ENCODE measurements around the gene TBC1D17.

TBC1D17 gene

GRCh38 chr19:49856574-49857021 lies 20.9 kb upstream of the TBC1D17 start:
- Histone ChIP-seq H3K9me3 (ENCODE audit: insufficient read depth, low read depth, low read length) (no peaks in the 10 kb centered on the region), H3K4me1 (ENCODE audit: insufficient read depth, low read length) (peaks cover 7% of the 10 kb centered on the region; the same call in 1 of the 2 replicates), H3K36me3 (ENCODE audit: insufficient read depth, low read depth, low read length) (peaks cover 82% of the 10 kb centered on the region), H3K27me3 (ENCODE audit: insufficient read depth, low read length) (no peaks in the 10 kb centered on the region), H3K9ac (ENCODE audit: low read depth, low read length) (no peak overlapping the region), H3K4me3 (ENCODE audit: low read length) (no peak overlapping the region), H3K27ac (ENCODE audit: low read length) (no peak overlapping the region)

GRCh38 chr19:49857061-49857837 lies 20.3 kb upstream of the TBC1D17 start:
- no peak overlapping the region for H3K4me3 ChIP-seq (ENCODE audit: low read length)
- no peak overlapping the region for H3K27ac ChIP-seq (ENCODE audit: low read length)
- no peaks in the 10 kb centered on the region for H3K9me3 ChIP-seq (ENCODE audit: insufficient read depth, low read depth, low read length)
- no peaks in the 10 kb centered on the region for H3K27me3 ChIP-seq (ENCODE audit: insufficient read depth, low read length)
- H3K36me3 ChIP-seq (ENCODE audit: insufficient read depth, low read depth, low read length): peaks cover 83% of the 10 kb centered on the region
- no peak overlapping the region for H3K9ac ChIP-seq (ENCODE audit: low read depth, low read length)
- H3K4me1 ChIP-seq (ENCODE audit: insufficient read depth, low read length): peaks cover 6% of the 10 kb centered on the region; the same call in 1 of the 2 replicates

GRCh38 chr19:49857838-49858087 lies 19.7 kb upstream of the TBC1D17 start:
- Histone ChIP-seq H3K9me3 (ENCODE audit: insufficient read depth, low read depth, low read length) (no peaks in the 10 kb centered on the region), H3K27ac (ENCODE audit: low read length) (no peak overlapping the region), H3K36me3 (ENCODE audit: insufficient read depth, low read depth, low read length) (peaks cover 78% of the 10 kb centered on the region), H3K27me3 (ENCODE audit: insufficient read depth, low read length) (no peaks in the 10 kb centered on the region), H3K4me3 (ENCODE audit: low read length) (no peak overlapping the region), H3K9ac (ENCODE audit: low read depth, low read length) (no peak overlapping the region), H3K4me1 (ENCODE audit: insufficient read depth, low read length) (peaks cover under 1% of the 10 kb centered on the region; the same call in 1 of the 2 replicates)

- Histone ChIP-seq H3K27me3 (ENCODE audit: insufficient read depth, low read length) (no peaks in the 10 kb centered on the region), H3K9ac (ENCODE audit: low read depth, low read length) (no peak overlapping the region), H3K4me3 (ENCODE audit: low read length) (no peak overlapping the region), H3K36me3 (ENCODE audit: insufficient read depth, low read depth, low read length) (peaks cover 80% of the 10 kb centered on the region), H3K27ac (ENCODE audit: low read length) (no peak overlapping the region), H3K9me3 (ENCODE audit: insufficient read depth, low read depth, low read length) (no peaks in the 10 kb centered on the region), H3K4me1 (ENCODE audit: insufficient read depth, low read length) (no peaks in the 10 kb centered on the region)
Measured at GRCh38 chr19:49858088-49858985, 19.2 kb upstream of the TBC1D17 start.

GRCh38 chr19:49859682-49860335 lies 17.7 kb upstream of the TBC1D17 start:
- Histone ChIP-seq H3K9ac (ENCODE audit: low read depth, low read length) (no peak overlapping the region), H3K27me3 (ENCODE audit: insufficient read depth, low read length) (no peaks in the 10 kb centered on the region), H3K9me3 (ENCODE audit: insufficient read depth, low read depth, low read length) (no peaks in the 10 kb centered on the region), H3K4me3 (ENCODE audit: low read length) (no peak overlapping the region), H3K36me3 (ENCODE audit: insufficient read depth, low read depth, low read length) (peaks cover 90% of the 10 kb centered on the region), H3K27ac (ENCODE audit: low read length) (no peak overlapping the region), H3K4me1 (ENCODE audit: insufficient read depth, low read length) (no peaks in the 10 kb centered on the region)

GRCh38 chr19:49860336-49861102 lies 17.0 kb upstream of the TBC1D17 start:
- H3K4me1 ChIP-seq (ENCODE audit: insufficient read depth, low read length): no peaks in the 10 kb centered on the region; the same call in 1 of the 2 replicates
- no peaks in the 10 kb centered on the region for H3K27me3 ChIP-seq (ENCODE audit: insufficient read depth, low read length)
- H3K36me3 ChIP-seq (ENCODE audit: insufficient read depth, low read depth, low read length): peaks cover 86% of the 10 kb centered on the region
- no peaks in the 10 kb centered on the region for H3K9me3 ChIP-seq (ENCODE audit: insufficient read depth, low read depth, low read length)
- no peak overlapping the region for H3K4me3 ChIP-seq (ENCODE audit: low read length)
- H3K9ac ChIP-seq (ENCODE audit: low read depth, low read length): no peak overlapping the region
- no peak overlapping the region for H3K27ac ChIP-seq (ENCODE audit: low read length)

- H3K9ac ChIP-seq (ENCODE audit: low read depth, low read length): no peak overlapping the region
- H3K36me3 ChIP-seq (ENCODE audit: insufficient read depth, low read depth, low read length): peaks cover 81% of the 10 kb centered on the region
- no peak overlapping the region for H3K27ac ChIP-seq (ENCODE audit: low read length)
- H3K4me1 ChIP-seq (ENCODE audit: insufficient read depth, low read length): peaks cover 2% of the 10 kb centered on the region; the same call in 1 of the 2 replicates
- no peaks in the 10 kb centered on the region for H3K27me3 ChIP-seq (ENCODE audit: insufficient read depth, low read length)
- no peak overlapping the region for H3K4me3 ChIP-seq (ENCODE audit: low read length)
- no peaks in the 10 kb centered on the region for H3K9me3 ChIP-seq (ENCODE audit: insufficient read depth, low read depth, low read length)
Measured at GRCh38 chr19:49861107-49861506, 16.4 kb upstream of the TBC1D17 start.

- H3K27me3 ChIP-seq (ENCODE audit: insufficient read depth, low read length): no peaks in the 10 kb centered on the region
- H3K36me3 ChIP-seq (ENCODE audit: insufficient read depth, low read depth, low read length): peaks cover 74% of the 10 kb centered on the region
- peaks cover 5% of the 10 kb centered on the region; the same call in 1 of the 2 replicates for H3K4me1 ChIP-seq (ENCODE audit: insufficient read depth, low read length)
- no peak overlapping the region for H3K27ac ChIP-seq (ENCODE audit: low read length)
- H3K4me3 ChIP-seq (ENCODE audit: low read length): no peak overlapping the region
- H3K9me3 ChIP-seq (ENCODE audit: insufficient read depth, low read depth, low read length): no peaks in the 10 kb centered on the region
- H3K9ac ChIP-seq (ENCODE audit: low read depth, low read length): no peak overlapping the region
Measured at GRCh38 chr19:49861541-49862378, 15.7 kb upstream of the TBC1D17 start.

- H3K27ac ChIP-seq (ENCODE audit: low read length): no peak overlapping the region
- H3K27me3 ChIP-seq (ENCODE audit: insufficient read depth, low read length): no peaks in the 10 kb centered on the region
Measured at GRCh38 chr19:49862391-49863253, 14.9 kb upstream of the TBC1D17 start.

More at GRCh38 chr19:49862391-49863253, 14.9 kb upstream of the TBC1D17 start:
- Histone ChIP-seq H3K9me3 (ENCODE audit: insufficient read depth, low read depth, low read length) (no peaks in the 10 kb centered on the region), H3K4me1 (ENCODE audit: insufficient read depth, low read length) (peaks cover 5% of the 10 kb centered on the region; the same call in 1 of the 2 replicates), H3K36me3 (ENCODE audit: insufficient read depth, low read depth, low read length) (peaks cover 66% of the 10 kb centered on the region), H3K9ac (ENCODE audit: low read depth, low read length) (no peak overlapping the region), H3K4me3 (ENCODE audit: low read length) (no peak overlapping the region)
